Measurements from ENCODE around the gene NUB1. TPM values are rescaled to one million over a fixed set of nuclear protein-coding genes. Genes with fewer than 3 reads are reported as not detected.

NUB1 gene
- total RNA-seq, 2 donors from 2014 or later, result 36.8 to 43.8 TPM

DNA sequence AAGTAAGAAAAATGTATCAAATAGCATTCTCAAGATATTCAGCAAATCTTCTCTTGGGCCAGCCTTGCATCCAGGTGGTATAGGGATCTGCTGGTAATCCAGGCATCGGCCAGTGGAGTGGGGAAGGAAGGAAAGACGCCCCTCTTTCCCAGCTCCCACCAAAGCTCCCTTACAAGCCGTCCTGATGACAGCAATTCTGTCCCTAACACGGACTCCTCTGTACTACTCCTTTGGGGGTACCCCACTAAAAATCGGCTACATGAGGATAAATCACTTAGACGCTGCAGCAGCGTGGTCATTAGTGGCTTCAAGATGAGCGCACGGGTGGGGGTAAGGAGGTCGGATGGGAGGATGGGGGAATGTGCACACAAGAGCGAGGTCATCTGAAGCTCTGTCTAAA lies 24.7 kb upstream of the NUB1 start:
- Histone ChIP-seq H3K4me1 (no peaks in the 10 kb centered on the region), H3K9me3 (no peaks in the 10 kb centered on the region), H3K27ac (no peak overlapping the region), H3K36me3 (replicated peaks in 1 of 2; ENCODE audit: insufficient read depth in 1 of 2, low read depth in 2 of 2) (no peaks in the 10 kb centered on the region), H3K4me3 (no peak overlapping the region), H3K27me3 (no peaks in the 10 kb centered on the region)
- TF ChIP-seq, protein P1, sequence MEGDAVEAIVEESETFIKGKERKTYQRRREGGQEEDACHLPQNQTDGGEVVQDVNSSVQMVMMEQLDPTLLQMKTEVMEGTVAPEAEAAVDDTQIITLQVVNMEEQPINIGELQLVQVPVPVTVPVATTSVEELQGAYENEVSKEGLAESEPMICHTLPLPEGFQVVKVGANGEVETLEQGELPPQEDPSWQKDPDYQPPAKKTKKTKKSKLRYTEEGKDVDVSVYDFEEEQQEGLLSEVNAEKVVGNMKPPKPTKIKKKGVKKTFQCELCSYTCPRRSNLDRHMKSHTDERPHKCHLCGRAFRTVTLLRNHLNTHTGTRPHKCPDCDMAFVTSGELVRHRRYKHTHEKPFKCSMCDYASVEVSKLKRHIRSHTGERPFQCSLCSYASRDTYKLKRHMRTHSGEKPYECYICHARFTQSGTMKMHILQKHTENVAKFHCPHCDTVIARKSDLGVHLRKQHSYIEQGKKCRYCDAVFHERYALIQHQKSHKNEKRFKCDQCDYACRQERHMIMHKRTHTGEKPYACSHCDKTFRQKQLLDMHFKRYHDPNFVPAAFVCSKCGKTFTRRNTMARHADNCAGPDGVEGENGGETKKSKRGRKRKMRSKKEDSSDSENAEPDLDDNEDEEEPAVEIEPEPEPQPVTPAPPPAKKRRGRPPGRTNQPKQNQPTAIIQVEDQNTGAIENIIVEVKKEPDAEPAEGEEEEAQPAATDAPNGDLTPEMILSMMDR (IDR thresholded peaks at IDR 0.05), result no peak
- TF ChIP-seq POLR2A (IDR thresholded peaks at IDR 0.05), result no peak
- DNase-seq, result no peak
- ATAC-seq, result no peak
- 57 to 64% methylated on average over 11 of the region's 11 CpGs for WGBS, 2 donors
- intact Hi-C loops (cut with DNase I), result loop anchor here (5.0 kb wide), 1 partner anchor 35 kb away; no protein-coding TSS in a partner anchor

DNA sequence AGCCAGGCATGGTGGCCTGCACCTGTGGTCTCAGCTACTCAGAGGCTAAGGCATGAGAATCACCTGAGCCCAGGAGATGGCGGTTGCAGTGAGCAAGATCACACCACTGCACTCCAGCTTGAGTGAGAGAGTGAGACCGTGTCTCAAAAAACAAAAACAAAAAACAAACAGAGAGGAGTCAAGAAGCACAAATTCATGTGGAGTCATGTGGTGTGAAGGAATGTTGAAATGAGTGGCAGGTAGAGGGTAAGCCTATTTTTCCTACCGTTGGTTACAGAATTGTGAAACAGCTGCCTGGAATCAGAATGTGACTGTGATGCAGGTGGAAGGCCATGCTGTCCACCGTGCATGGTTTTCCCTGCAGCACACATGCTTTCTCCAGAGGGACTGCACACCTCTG lies 23.7 kb upstream of the NUB1 start:
- WGBS, 2 donors, result 63 to 64% methylated on average over 4 of the region's 4 CpGs
- ATAC-seq (no peak), DNase-seq (no peak)
- no peak overlapping the region for H3K27ac ChIP-seq
- no peaks in the 10 kb centered on the region for H3K4me1 ChIP-seq
- intact Hi-C loops (cut with DNase I), result loop anchor here (5.0 kb wide), 1 partner anchor 34 kb away; no protein-coding TSS in a partner anchor
- H3K27me3 ChIP-seq, result no peaks in the 10 kb centered on the region
- no peak overlapping the region for H3K4me3 ChIP-seq
- TF ChIP-seq, protein P1 (IDR thresholded peaks at IDR 0.05), result no peak
- no peak for TF ChIP-seq POLR2A (IDR thresholded peaks at IDR 0.05)
- no peaks in the 10 kb centered on the region for H3K36me3 ChIP-seq (replicated peaks in 1 of 2; ENCODE audit: insufficient read depth in 1 of 2, low read depth in 2 of 2)
- H3K9me3 ChIP-seq, result no peaks in the 10 kb centered on the region

DNA sequence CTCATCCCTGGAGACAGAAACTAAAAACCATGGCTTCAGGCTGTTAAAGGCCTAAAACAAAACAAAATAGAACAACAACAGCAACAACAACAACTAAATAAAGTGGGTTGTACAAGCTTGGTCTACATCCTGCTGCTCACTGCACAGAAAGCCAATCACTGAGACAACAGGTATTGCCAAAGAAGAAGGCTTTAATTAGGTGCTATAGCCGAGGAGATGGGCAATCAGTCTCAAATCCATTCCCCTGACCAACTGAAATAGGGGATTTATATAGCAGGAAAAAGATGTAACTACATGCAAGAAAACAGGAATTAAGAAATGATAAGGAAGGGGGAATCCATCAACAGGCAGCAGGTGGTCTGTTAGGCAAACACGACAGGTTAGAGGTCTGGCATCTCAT lies 22.4 kb upstream of the NUB1 start:
- 88 to 92% methylated on average over 2 of the region's 2 CpGs for WGBS, 2 donors
- intact Hi-C loops (cut with DNase I), result loop anchor here (5.0 kb wide), 1 partner anchor 33 kb away; no protein-coding TSS in a partner anchor

DNA sequence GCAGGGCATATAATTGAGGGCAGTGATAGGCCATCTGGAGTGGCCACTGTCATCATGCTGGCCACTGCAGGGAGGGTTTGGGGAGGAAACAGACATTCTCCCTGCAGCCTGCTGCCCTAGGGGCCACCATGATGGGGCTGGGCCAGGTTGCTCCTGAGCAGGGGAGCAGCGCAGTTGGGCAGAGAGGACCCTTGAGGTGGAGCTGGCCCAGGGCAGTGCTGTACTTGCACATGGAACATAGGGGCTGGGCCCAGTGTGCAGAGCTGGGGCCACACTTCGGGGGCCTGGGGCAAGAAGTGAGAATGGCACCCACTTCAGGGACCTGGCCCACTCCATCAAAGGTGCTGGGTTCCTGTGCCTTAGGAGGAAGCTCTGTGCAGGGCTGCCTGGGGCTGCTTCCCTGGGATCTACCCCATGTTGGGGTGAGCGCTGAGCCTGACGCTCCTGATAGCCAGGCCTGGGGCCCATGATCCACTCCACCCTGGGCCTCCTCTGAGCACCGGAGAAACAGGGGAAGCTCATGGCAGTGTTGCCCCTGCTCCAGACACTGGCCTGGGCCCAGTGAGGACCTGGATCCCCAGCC lies 21.3 kb upstream of the NUB1 start:
- Histone ChIP-seq H3K4me1 (no peaks in the 10 kb centered on the region), H3K4me3 (no peak overlapping the region), H3K9me3 (no peaks in the 10 kb centered on the region), H3K27me3 (no peaks in the 10 kb centered on the region), H3K27ac (no peak overlapping the region), H3K36me3 (replicated peaks in 1 of 2; ENCODE audit: insufficient read depth in 1 of 2, low read depth in 2 of 2) (no peaks in the 10 kb centered on the region)
- TF ChIP-seq, protein P1 (IDR thresholded peaks at IDR 0.05), result no peak
- TF ChIP-seq POLR2A (IDR thresholded peaks at IDR 0.05), result no peak
- intact Hi-C loops (cut with DNase I), result no loop called here
- ATAC-seq (no peak), DNase-seq (no peak)
- WGBS, 2 donors, result 78 to 88% methylated on average over 4 of the region's 5 CpGs

More for the DNA sequence above, 22.4 kb upstream of the NUB1 start:
- no peaks in the 10 kb centered on the region for H3K36me3 ChIP-seq (replicated peaks in 1 of 2; ENCODE audit: insufficient read depth in 1 of 2, low read depth in 2 of 2)
- no peaks in the 10 kb centered on the region for H3K4me1 ChIP-seq
- ATAC-seq (no peak), DNase-seq (no peak)
- H3K27me3 ChIP-seq, result no peaks in the 10 kb centered on the region
- no peaks in the 10 kb centered on the region for H3K9me3 ChIP-seq
- TF ChIP-seq, protein P1 (IDR thresholded peaks at IDR 0.05), result no peak
- no peak for TF ChIP-seq POLR2A (IDR thresholded peaks at IDR 0.05)
- H3K4me3 ChIP-seq, result no peak overlapping the region
- no peak overlapping the region for H3K27ac ChIP-seq

DNA sequence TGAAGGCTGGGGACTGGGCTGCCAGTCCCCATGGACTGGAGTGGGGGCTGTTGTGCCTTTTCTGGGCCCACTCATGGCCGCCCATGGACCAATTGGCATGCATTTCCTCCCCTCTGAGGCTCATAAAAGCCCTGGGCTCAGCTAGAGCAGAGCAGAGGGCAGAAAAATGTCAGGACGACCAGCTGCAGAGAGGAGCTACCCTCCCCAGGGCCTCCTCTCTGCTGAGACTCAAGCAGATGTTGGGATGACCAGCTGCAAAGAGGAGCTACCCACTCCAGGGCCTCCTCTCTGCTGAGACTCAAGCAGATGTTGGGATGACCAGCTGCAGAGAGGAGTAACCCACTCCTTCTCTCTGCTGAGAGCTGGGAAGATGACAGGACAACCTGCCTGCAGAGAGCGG lies 20.3 kb upstream of the NUB1 start:
- DNase-seq, result no peak
- Histone ChIP-seq H3K4me3 (no peak overlapping the region), H3K27me3 (no peaks in the 10 kb centered on the region), H3K4me1 (no peaks in the 10 kb centered on the region), H3K36me3 (replicated peaks in 1 of 2; ENCODE audit: insufficient read depth in 1 of 2, low read depth in 2 of 2) (no peaks in the 10 kb centered on the region), H3K27ac (no peak overlapping the region), H3K9me3 (no peaks in the 10 kb centered on the region)
- TF ChIP-seq POLR2A (IDR thresholded peaks at IDR 0.05), result no peak
- TF ChIP-seq, protein P1 (IDR thresholded peaks at IDR 0.05), result no peak
- intact Hi-C loops (cut with DNase I), result no loop called here
- ATAC-seq, result no peak
- 72 to 100% methylated on average over 1 to 3 of the region's 3 CpGs for WGBS, 2 donors
